K562 (cell line): Measurements from ENCODE around the gene BPNT1. TPM values are rescaled to one million over a fixed set of nuclear protein-coding genes. Genes with fewer than 3 reads are reported as not detected.
A peak's percentile ranks its signal among the peaks of the same experiment; 100 is the strongest.
"Not testable (repeated sequence)": the region's sequence is repeated elsewhere in the genome, so short reads cannot be mapped to it uniquely, and the experiment has no call there.

ENCODE experiments used
- ATAC-seq: fragments of 200-7000 bp; cut with Tn5 transposase; 3 replicates; pipeline ENCODE4 v1.9.1; 2020; ENCODE audit warnings: moderate library complexity
- BruUV-seq: library from RNA; stranded (reverse); fragments of 400-500 nt; replicated peaks from 2 replicates; lab custom pipeline; 2021; lab: Mats Ljungman, UMichigan
- CTCF ChIA-PET: fragments of 300-600 bp; formaldehyde crosslinking; extraction: SDS; loops from one replicate; lab custom pipeline; 2021; ENCODE audit warnings: low intra/inter-chr PET ratio; lab: Yijun Ruan, JAX
- POLR2A ChIA-PET: fragments of 300-600, 350-650 bp; sonication (Branson Sonifier 250); formaldehyde crosslinking; extraction: SDS; loops from one replicate; lab custom pipeline; 2021; ENCODE audit warnings: antibody characterized with exemption, inconsistent platforms; lab: Yijun Ruan, JAX
- DNase-seq, 4 experiments: peaks; one replicate each; pipeline versions ENCODE4 v3.0.0 to v3.0.0-alpha.2; 2011 to 2018; ENCODE audit warnings: low spot score in 3 of 4, mixed read lengths in 3 of 4; ENCODE audit errors: extremely low read depth in 1 of 4
- FAIRE-seq: peaks from 2 replicates; lab custom pipeline; 2011; peaks lifted over from hg19 to GRCh38; lab: Jason Lieb, UNC
- H2AFZ ChIP-seq: 2 replicates; pipeline ENCODE4 v1.6.0; 2011; ENCODE audit warnings: low read depth, low read length, control low read depth, inconsistent platforms
- H3K27ac ChIP-seq: fragments of 200-600 bp; 3 replicates; pipeline ENCODE4 v1.8.0; 2011; ENCODE audit warnings: low read depth, mild to moderate bottlenecking, control low read depth, inconsistent platforms, low read length, moderate library complexity, mixed read lengths; ENCODE audit errors: extremely low read depth
- H3K27me3 ChIP-seq, 2 experiments: fragments of 300-600 bp in 1 of 2; 2 replicates in 1 of 2; 3 replicates in 1 of 2; pipeline versions ENCODE4 v1.6.0 to v1.8.0; 2011; ENCODE audit warnings: inconsistent platforms in 2 of 2, low read length in 2 of 2, mild to moderate bottlenecking in 1 of 2, mixed read lengths in 1 of 2, moderate library complexity in 1 of 2; ENCODE audit not compliant: control insufficient read depth in 2 of 2, insufficient read depth in 2 of 2
- H3K36me3 ChIP-seq: fragments of 300-600 bp; 3 replicates; pipeline ENCODE4 v1.8.0; 2011; ENCODE audit warnings: mild to moderate bottlenecking, low read length, inconsistent platforms; ENCODE audit not compliant: control insufficient read depth, insufficient read depth
- H3K4me1 ChIP-seq, 2 experiments: fragments of 200-600 bp in 1 of 2; replicated peaks in 1 of 2; 2 replicates in 1 of 2; 3 replicates in 1 of 2; pipeline versions ENCODE4 v1.5.1 to v1.8.0; 2011; ENCODE audit warnings: inconsistent platforms in 2 of 2, low read length in 2 of 2, mild to moderate bottlenecking in 1 of 2, mixed read lengths in 1 of 2, moderate library complexity in 1 of 2; ENCODE audit not compliant: control insufficient read depth in 2 of 2, insufficient read depth in 2 of 2
- H3K4me2 ChIP-seq: 2 replicates; pipeline ENCODE4 v1.6.1; 2011; ENCODE audit warnings: low read length, control low read depth, inconsistent platforms, mixed read lengths; ENCODE audit not compliant: insufficient read depth
- H3K4me3 ChIP-seq: fragments of 200-600 bp; sonication (generic), shearing (Covaris generic); 2 replicates; pipeline ENCODE4 v1.5.1; 2016; ENCODE audit warnings: control low read depth, inconsistent platforms
- H3K79me2 ChIP-seq: fragments of 200-600 bp; 3 replicates; pipeline ENCODE4 v1.8.0; 2011; ENCODE audit warnings: low read length, inconsistent platforms; ENCODE audit not compliant: control insufficient read depth, insufficient read depth
- H3K9ac ChIP-seq, 2 experiments: 2 replicates each; pipeline versions ENCODE4 v1.6.0 to v1.6.1; 2011; ENCODE audit warnings: low read depth in 2 of 2, low read length in 2 of 2, control low read depth in 1 of 2, inconsistent platforms in 1 of 2, mild to moderate bottlenecking in 1 of 2, mixed read lengths in 1 of 2; ENCODE audit not compliant: insufficient read depth in 1 of 2
- H3K9me1 ChIP-seq: one replicate; pipeline ENCODE4 v1.6.0; 2011; ENCODE audit warnings: inconsistent platforms, mild to moderate bottlenecking, low read length, moderate library complexity; ENCODE audit not compliant: control insufficient read depth, insufficient read depth
- H3K9me3 ChIP-seq: replicated peaks from 2 replicates; pipeline ENCODE4 v1.5.1; 2011; ENCODE audit warnings: low read depth, low read length, inconsistent platforms; ENCODE audit not compliant: control insufficient read depth, insufficient read depth
- H4K20me1 ChIP-seq: replicated peaks from 2 replicates; pipeline ENCODE4 v1.6.1; 2011; ENCODE audit warnings: low read length, inconsistent platforms, mixed read lengths; ENCODE audit not compliant: control insufficient read depth, insufficient read depth
- BCOR ChIP-seq: fragments of 450-650 bp; IDR thresholded peaks from 2 replicates; pipeline ENCODE4 v1.6.1; 2016
- DPF2 ChIP-seq: fragments of 450-650 bp; IDR thresholded peaks from 2 replicates; pipeline ENCODE4 v1.6.1; 2016
- HDGF ChIP-seq: fragments of 450-650 bp; IDR thresholded peaks from 2 replicates; pipeline ENCODE4 v1.6.1; 2016
- JUND ChIP-seq, 2 experiments: IDR thresholded peaks; 2 replicates in 1 of 2; 3 replicates in 1 of 2; pipeline ENCODE4 v1.6.1; 2011; ENCODE audit warnings: borderline replicate concordance in 2 of 2, low read depth in 2 of 2, low read length in 2 of 2, improper control_type of control experiment in 1 of 2, missing biosample characterization in 1 of 2, missing genetic modification characterization in 1 of 2, missing genetic modification reagents in 1 of 2
- RAD21 ChIP-seq, 2 experiments: fragments of 250-450 bp in 1 of 2; fragments of 450-650 bp in 1 of 2; sonication (Bioruptor Pico) in 1 of 2; formaldehyde crosslinking in 1 of 2; IDR thresholded peaks in 1 of 2; conservative IDR thresholded peaks in 1 of 2; 2 replicates each; pipeline versions ENCODE4 v1.4.0 to v1.8.0; 2020 to 2022; ENCODE audit warnings: mild to moderate bottlenecking in 2 of 2, moderate library complexity in 1 of 2
- SMARCA5 ChIP-seq: fragments of 450-650 bp; IDR thresholded peaks from 2 replicates; pipeline ENCODE4 v1.6.1; 2016
- SMARCE1 ChIP-seq: fragments of 450-650 bp; IDR thresholded peaks from 2 replicates; pipeline ENCODE4 v1.7.1; 2016; ENCODE audit warnings: mild to moderate bottlenecking
- TOE1 ChIP-seq, 2 experiments: fragments of 450-650 bp in 1 of 2; sonication (generic) in 1 of 2; formaldehyde crosslinking in 1 of 2; IDR thresholded peaks; 2 replicates each; pipeline versions ENCODE4 v1.7.1 to v1.8.0; 2016 to 2022; ENCODE audit warnings: borderline replicate concordance in 2 of 2, mild to moderate bottlenecking in 2 of 2, antibody characterized with exemption in 1 of 2, inconsistent platforms in 1 of 2, low read depth in 1 of 2, missing genetic modification reagents in 1 of 2, moderate library complexity in 1 of 2
- XRCC5 ChIP-seq: fragments of 200-400 bp; formaldehyde crosslinking; IDR thresholded peaks from 2 replicates; pipeline ENCODE4 v1.6.1; 2017; ENCODE audit warnings: low read depth, mild to moderate bottlenecking, low read length
- YY1 ChIP-seq, 3 experiments: IDR thresholded peaks; 2 replicates each; pipeline ENCODE4 v1.6.1; 2011; ENCODE audit warnings: low read length in 2 of 3, mild to moderate bottlenecking in 2 of 3, moderate library complexity in 2 of 3, borderline replicate concordance in 1 of 3, control low read depth in 1 of 3, low read depth in 1 of 3; ENCODE audit not compliant: insufficient read depth in 3 of 3, insufficient replicate concordance in 2 of 3, control insufficient read depth in 1 of 3, insufficient read length in 1 of 3; ENCODE audit errors: extremely low read depth in 1 of 3
- ZNF384 ChIP-seq: IDR thresholded peaks from 2 replicates; pipeline ENCODE4 v1.6.1; 2012; ENCODE audit warnings: low read depth, low read length, improper control_type of control experiment
- WGBS: fragments of 100-300 bp; shearing (Covaris generic); methylation state at CpG from one replicate; pipeline ENCODE4 v1.1.6; 2016; ENCODE audit warnings: low coverage, mixed read lengths; ENCODE audit not compliant: insufficient coverage; ENCODE audit errors: missing lambda C conversion rate; 5-methylcytosine and 5-hydroxymethylcytosine counted together
- in situ Hi-C: fragments of 300-500 bp; cut with MboI; formaldehyde crosslinking; loops from 4 replicates; pipeline ENCODE4 v1.15.0; 2018; ENCODE audit warnings: inconsistent platforms, mixed read lengths
- intact Hi-C: fragments of 100-400 bp; cut with micrococcal nuclease; formaldehyde crosslinking; loops from 2 replicates; pipeline ENCODE4 v1.14.2; 2022
- polyA plus RNA-seq, 8 experiments: library from polyadenylated mRNA; depleted of rRNA in 4 of 8; stranded (reverse) in 5 of 8; unstranded in 3 of 8; fragments of >200 nt; fragmentation: Nextera tagmentation in 2 of 8; fragmentation: Illumina TruSeq in 1 of 8; extraction: Ambion mirVana in 2 of 8; extraction: Trizol in 1 of 8; gene quantifications; 2 replicates each; pipeline versions ENCODE4 v1.2.1 to v1.2.3, GENCODE V29; 2011 to 2014; ENCODE audit warnings: inconsistent platforms in 1 of 8, missing spikeins in 1 of 8
- total RNA-seq, 7 experiments: library from RNA; depleted of rRNA in 6 of 7; stranded (reverse); fragments of >200 nt in 6 of 7; fragmentation: Illumina TruSeq in 2 of 7; extraction: Trizol in 2 of 7; gene quantifications; 2 replicates each; pipeline versions ENCODE4 v1.2.1 to v1.2.3, GENCODE V29; 2011 to 2021; ENCODE audit warnings: low replicate concordance in 1 of 7
- TF ChIP-seq, protein P1 (sequence below): IDR thresholded peaks from 2 replicates; pipeline ENCODE4 v1.6.1; 2011; ENCODE audit warnings: borderline replicate concordance, low read depth, mild to moderate bottlenecking, moderate library complexity, low read length; ENCODE audit not compliant: insufficient read depth, poor library complexity, severe bottlenecking
- TF ChIP-seq, protein P2 (sequence below): fragments of 450-650 bp; formaldehyde crosslinking; IDR thresholded peaks from 2 replicates; pipeline ENCODE4 v1.4.0; 2022; ENCODE audit warnings: missing genetic modification characterization
- TF ChIP-seq, protein P3 (sequence below): sonication (generic); formaldehyde crosslinking; IDR thresholded peaks from 2 replicates; pipeline ENCODE4 v1.8.1; 2023; ENCODE audit warnings: mild to moderate bottlenecking, missing genetic modification reagents

BPNT1 gene
- total and polyA plus RNA-seq, 9 of the 15 experiments (the other 6 are each of a cell fraction or from before 2014, with no cell fraction given) = 30.2 to 73.8 (median 40.5) TPM

DNA sequence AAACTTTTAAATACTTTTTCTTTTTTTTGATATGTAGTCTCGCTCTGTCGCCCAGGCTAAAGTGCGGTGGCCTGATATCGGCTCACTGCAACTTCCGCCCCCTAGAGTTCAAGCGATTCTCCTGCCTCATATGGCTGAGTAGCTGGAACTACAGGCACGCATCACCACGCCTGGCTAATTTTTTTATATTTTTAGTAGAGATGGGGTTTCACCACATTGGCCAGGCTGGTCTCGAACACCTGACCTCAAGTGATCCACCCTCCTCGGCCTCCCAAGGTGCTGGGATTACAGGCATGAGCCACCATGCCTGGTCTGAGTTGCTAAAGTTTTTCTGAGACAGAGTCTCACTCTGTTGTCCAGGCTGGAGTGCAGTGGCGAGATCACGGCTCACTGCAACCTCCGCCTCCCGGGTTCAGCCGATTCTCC, 3.3 kb downstream of the BPNT1 start:
- 35% methylated on average over 14 of the region's 15 CpGs for WGBS
- H3K4me2 ChIP-seq; H4K20me1 ChIP-seq; BruUV-seq; H3K27me3 ChIP-seq; H3K27ac ChIP-seq; CTCF ChIA-PET; H3K36me3 ChIP-seq; H3K4me3 ChIP-seq; H3K9me3 ChIP-seq; H3K9me1 ChIP-seq; in situ Hi-C loops; TF ChIP-seq TOE1 (CRISPR knock-in tag; IDR thresholded peaks at IDR 0.05; ENCODE audit: borderline replicate concordance, low read depth); JUND (tag; IDR thresholded peaks at IDR 0.05; ENCODE audit: borderline replicate concordance, low read depth, low read length): not testable (repeated sequence)
- intact Hi-C loops = loop anchor here (5.0 kb wide), 2 partner anchors 94 to 249 kb away; no protein-coding TSS in a partner anchor
- H3K79me2 ChIP-seq = peaks cover 27% of the 10 kb centered on the region
- peak in 2 of 4 experiments; percentile 40 to 85 for DNase-seq
- peaks cover 0 to 11% of the 10 kb centered on the region in 2 experiments; a peak in 1 of 5 replicates for H3K4me1 ChIP-seq
- H2AFZ ChIP-seq = peak overlapping the region; percentile 69
- FAIRE-seq = peak; percentile 81
- peak overlapping the region in 1 of 2 experiments; percentile 25; a peak in 2 of 4 replicates for H3K9ac ChIP-seq
- POLR2A ChIA-PET = interaction anchor here (0.7 to 2.0 kb wide), 2 partner anchors 12 to 28 kb away, joined by 3 to 10 read pairs; no protein-coding TSS in a partner anchor
- ATAC-seq = peak; percentile 74
- TF ChIP-seq YY1 (IDR thresholded peaks at IDR 0.05; ENCODE audit: borderline replicate concordance in 1 of 3, control insufficient read depth in 1 of 3, extremely low read depth in 1 of 3, insufficient read depth in 3 of 3, insufficient read length in 1 of 3, insufficient replicate concordance in 2 of 3, low read depth in 1 of 3, low read length in 2 of 3) (peak in 1 of 3 experiments; percentile 25), BCOR (peak; percentile 87), RAD21 (CRISPR knock-in tag; conservative IDR thresholded peaks at IDR 0.05 in 1 of 2, IDR thresholded peaks at IDR 0.05 in 1 of 2) (peak; percentile 43 to 49; a peak in 3 of 4 replicates), SMARCE1 (peak; percentile 66; the same call in 1 of the 2 replicates), DPF2 (0 out of 2 replicates have a peak, but pooled peaks have one; percentile 59), HDGF (0 out of 2 replicates have a peak, but pooled peaks have one; percentile 66), XRCC5 (0 out of 2 replicates have a peak, but pooled peaks have one; percentile 39), TOE1 (IDR thresholded peaks at IDR 0.05; ENCODE audit: borderline replicate concordance) (0 out of 2 replicates have a peak, but pooled peaks have one; percentile 44), ZNF384 (peak; percentile 76), JUND (IDR thresholded peaks at IDR 0.05; ENCODE audit: borderline replicate concordance, low read depth, low read length) (0 out of 2 replicates have a peak, but pooled peaks have one; percentile 11), SMARCA5 (0 out of 2 replicates have a peak, but pooled peaks have one; percentile 30)
- TF ChIP-seq, protein P1, sequence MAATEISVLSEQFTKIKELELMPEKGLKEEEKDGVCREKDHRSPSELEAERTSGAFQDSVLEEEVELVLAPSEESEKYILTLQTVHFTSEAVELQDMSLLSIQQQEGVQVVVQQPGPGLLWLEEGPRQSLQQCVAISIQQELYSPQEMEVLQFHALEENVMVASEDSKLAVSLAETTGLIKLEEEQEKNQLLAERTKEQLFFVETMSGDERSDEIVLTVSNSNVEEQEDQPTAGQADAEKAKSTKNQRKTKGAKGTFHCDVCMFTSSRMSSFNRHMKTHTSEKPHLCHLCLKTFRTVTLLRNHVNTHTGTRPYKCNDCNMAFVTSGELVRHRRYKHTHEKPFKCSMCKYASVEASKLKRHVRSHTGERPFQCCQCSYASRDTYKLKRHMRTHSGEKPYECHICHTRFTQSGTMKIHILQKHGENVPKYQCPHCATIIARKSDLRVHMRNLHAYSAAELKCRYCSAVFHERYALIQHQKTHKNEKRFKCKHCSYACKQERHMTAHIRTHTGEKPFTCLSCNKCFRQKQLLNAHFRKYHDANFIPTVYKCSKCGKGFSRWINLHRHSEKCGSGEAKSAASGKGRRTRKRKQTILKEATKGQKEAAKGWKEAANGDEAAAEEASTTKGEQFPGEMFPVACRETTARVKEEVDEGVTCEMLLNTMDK = peak; percentile 88
- TF ChIP-seq, protein P2, sequence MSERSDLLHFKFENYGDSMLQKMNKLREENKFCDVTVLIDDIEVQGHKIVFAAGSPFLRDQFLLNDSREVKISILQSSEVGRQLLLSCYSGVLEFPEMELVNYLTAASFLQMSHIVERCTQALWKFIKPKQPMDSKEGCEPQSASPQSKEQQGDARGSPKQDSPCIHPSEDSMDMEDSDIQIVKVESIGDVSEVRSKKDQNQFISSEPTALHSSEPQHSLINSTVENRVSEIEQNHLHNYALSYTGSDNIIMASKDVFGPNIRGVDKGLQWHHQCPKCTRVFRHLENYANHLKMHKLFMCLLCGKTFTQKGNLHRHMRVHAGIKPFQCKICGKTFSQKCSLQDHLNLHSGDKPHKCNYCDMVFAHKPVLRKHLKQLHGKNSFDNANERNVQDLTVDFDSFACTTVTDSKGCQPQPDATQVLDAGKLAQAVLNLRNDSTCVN (CRISPR knock-in tag) = 0 out of 2 replicates have a peak, but pooled peaks have one; percentile 65
- TF ChIP-seq, protein P3, sequence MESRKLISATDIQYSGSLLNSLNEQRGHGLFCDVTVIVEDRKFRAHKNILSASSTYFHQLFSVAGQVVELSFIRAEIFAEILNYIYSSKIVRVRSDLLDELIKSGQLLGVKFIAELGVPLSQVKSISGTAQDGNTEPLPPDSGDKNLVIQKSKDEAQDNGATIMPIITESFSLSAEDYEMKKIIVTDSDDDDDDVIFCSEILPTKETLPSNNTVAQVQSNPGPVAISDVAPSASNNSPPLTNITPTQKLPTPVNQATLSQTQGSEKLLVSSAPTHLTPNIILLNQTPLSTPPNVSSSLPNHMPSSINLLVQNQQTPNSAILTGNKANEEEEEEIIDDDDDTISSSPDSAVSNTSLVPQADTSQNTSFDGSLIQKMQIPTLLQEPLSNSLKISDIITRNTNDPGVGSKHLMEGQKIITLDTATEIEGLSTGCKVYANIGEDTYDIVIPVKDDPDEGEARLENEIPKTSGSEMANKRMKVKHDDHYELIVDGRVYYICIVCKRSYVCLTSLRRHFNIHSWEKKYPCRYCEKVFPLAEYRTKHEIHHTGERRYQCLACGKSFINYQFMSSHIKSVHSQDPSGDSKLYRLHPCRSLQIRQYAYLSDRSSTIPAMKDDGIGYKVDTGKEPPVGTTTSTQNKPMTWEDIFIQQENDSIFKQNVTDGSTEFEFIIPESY (CRISPR knock-in tag) = peak; percentile 57; the same call in 1 of the 2 replicates
